Nephron (organoid): ENCODE data around the gene GFOD1.

Experiments used
- H3K27ac Mint-ChIP-seq, 3 experiments: 2 replicates each; pipeline ENCODE4 v1.8.0; 2020; ENCODE audit warnings: mixed read lengths in 3 of 3, mild to moderate bottlenecking in 2 of 3, moderate library complexity in 1 of 3
- H3K27me3 Mint-ChIP-seq: 2 replicates; pipeline ENCODE4 v1.8.0; 2021; ENCODE audit warnings: low read depth, mild to moderate bottlenecking, moderate library complexity, mixed read lengths
- H3K36me3 Mint-ChIP-seq: 2 replicates; pipeline ENCODE4 v1.8.0; 2020; ENCODE audit warnings: low read depth, mixed read lengths
- H3K4me1 Mint-ChIP-seq: 2 replicates; pipeline ENCODE4 v1.8.0; 2020; ENCODE audit warnings: mixed read lengths
- H3K4me3 Mint-ChIP-seq, 3 experiments: 2 replicates each; pipeline ENCODE4 v1.8.0; 2020; ENCODE audit warnings: mild to moderate bottlenecking in 3 of 3, mixed read lengths in 3 of 3, moderate library complexity in 2 of 3
- H3K9me3 Mint-ChIP-seq: 2 replicates; pipeline ENCODE4 v1.8.0; 2020; ENCODE audit warnings: mixed read lengths
- TF ChIP-seq, protein P1 (sequence below), 3 experiments: fragments of 200-600 bp; sonication (generic); IDR thresholded peaks; one replicate each; pipeline ENCODE4 v1.5.0; 2021; ENCODE audit warnings: antibody characterized with exemption in 3 of 3; ENCODE audit not compliant: unreplicated experiment in 3 of 3

GFOD1 gene

GRCh38 chr6:13371421-13372072 is 115.9 kb downstream of the GFOD1 start:
- Mint-ChIP-seq H3K27me3 (peaks cover 23% of the 10 kb centered on the region), H3K4me3 (no peak overlapping the region), H3K27ac (peak overlapping the region in 1 of 3 experiments; percentile 66), H3K4me1 (peaks cover 37% of the 10 kb centered on the region), H3K36me3 (no peaks in the 10 kb centered on the region), H3K9me3 (no peaks in the 10 kb centered on the region)
- TF ChIP-seq, protein P1, sequence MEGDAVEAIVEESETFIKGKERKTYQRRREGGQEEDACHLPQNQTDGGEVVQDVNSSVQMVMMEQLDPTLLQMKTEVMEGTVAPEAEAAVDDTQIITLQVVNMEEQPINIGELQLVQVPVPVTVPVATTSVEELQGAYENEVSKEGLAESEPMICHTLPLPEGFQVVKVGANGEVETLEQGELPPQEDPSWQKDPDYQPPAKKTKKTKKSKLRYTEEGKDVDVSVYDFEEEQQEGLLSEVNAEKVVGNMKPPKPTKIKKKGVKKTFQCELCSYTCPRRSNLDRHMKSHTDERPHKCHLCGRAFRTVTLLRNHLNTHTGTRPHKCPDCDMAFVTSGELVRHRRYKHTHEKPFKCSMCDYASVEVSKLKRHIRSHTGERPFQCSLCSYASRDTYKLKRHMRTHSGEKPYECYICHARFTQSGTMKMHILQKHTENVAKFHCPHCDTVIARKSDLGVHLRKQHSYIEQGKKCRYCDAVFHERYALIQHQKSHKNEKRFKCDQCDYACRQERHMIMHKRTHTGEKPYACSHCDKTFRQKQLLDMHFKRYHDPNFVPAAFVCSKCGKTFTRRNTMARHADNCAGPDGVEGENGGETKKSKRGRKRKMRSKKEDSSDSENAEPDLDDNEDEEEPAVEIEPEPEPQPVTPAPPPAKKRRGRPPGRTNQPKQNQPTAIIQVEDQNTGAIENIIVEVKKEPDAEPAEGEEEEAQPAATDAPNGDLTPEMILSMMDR (IDR thresholded peaks at IDR 0.05; ENCODE audit: unreplicated experiment in 3 of 3) = no peak

- TF ChIP-seq, protein P1 (IDR thresholded peaks at IDR 0.05; ENCODE audit: unreplicated experiment in 3 of 3) = no peak
- Mint-ChIP-seq H3K27ac (no peak overlapping the region), H3K4me3 (no peak overlapping the region), H3K4me1 (peaks cover 37% of the 10 kb centered on the region), H3K36me3 (no peaks in the 10 kb centered on the region), H3K9me3 (no peaks in the 10 kb centered on the region), H3K27me3 (peaks cover 23% of the 10 kb centered on the region)
Measured at GRCh38 chr6:13370623-13371022, 116.8 kb downstream of the GFOD1 start.

DNA sequence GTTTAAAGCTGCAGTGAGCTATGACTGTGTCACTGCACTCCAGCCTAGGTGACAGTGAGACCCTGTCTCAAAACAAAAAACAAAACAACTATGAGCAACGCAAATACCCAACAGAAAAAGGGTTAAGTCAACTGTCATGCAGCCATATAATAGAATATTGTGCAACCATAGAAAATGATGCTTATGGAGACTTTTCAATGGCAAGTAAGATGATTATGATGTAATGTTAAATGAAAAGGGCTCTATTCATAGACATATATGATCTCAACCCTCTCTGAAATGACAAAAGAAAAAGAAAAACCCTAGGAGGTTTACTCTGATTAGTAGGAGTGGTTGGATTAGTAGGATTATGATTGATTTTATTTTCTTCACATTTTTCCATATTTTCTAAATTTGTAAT is 117.8 kb downstream of the GFOD1 start:
- H3K36me3 Mint-ChIP-seq = no peaks in the 10 kb centered on the region
- H3K4me3 Mint-ChIP-seq = no peak overlapping the region
- TF ChIP-seq, protein P1 (IDR thresholded peaks at IDR 0.05; ENCODE audit: unreplicated experiment in 3 of 3) = no peak
- H3K27ac Mint-ChIP-seq = no peak overlapping the region
- H3K9me3 Mint-ChIP-seq = no peaks in the 10 kb centered on the region
- H3K27me3 Mint-ChIP-seq = peaks cover 23% of the 10 kb centered on the region
- peaks cover 37% of the 10 kb centered on the region for H3K4me1 Mint-ChIP-seq

GRCh38 chr6:13368731-13369115 is 118.7 kb downstream of the GFOD1 start:
- Mint-ChIP-seq H3K9me3 (no peaks in the 10 kb centered on the region), H3K27ac (no peak overlapping the region), H3K4me1 (peaks cover 35% of the 10 kb centered on the region), H3K36me3 (no peaks in the 10 kb centered on the region), H3K27me3 (peaks cover 22% of the 10 kb centered on the region), H3K4me3 (no peak overlapping the region)
- TF ChIP-seq, protein P1 (IDR thresholded peaks at IDR 0.05; ENCODE audit: unreplicated experiment in 3 of 3) = no peak

DNA sequence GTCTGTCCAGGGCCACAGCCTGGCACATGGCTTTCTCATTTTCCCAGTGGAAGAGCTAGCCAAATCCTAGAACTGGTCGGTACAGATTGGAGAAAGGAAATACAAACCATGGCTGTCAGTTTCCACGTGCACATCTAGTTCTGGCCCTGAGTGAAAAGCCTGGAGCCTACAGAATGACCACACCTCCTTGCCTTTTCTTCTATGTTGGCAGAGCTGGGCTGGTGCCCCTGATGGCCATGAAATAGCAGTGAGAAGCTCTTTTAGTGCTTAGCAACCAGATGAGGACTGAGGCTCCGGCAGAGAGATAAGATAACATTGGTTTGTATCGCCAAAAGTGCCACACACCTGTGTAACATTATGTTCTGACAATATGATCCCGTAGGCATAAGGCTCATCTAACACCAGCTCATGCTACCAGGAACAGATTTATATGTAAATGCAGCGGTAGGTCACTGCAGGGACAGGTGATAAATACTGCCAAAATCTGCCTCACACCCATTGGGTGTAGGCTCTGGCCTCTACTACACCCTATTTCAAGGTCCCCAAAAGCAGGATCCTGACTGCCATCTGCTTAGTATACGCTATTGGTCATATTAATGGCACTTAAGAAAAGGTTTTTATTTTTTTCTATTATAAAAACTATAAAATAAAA is 119.2 kb downstream of the GFOD1 start:
- Mint-ChIP-seq H3K27me3 (peaks cover 17% of the 10 kb centered on the region), H3K9me3 (no peaks in the 10 kb centered on the region), H3K36me3 (no peaks in the 10 kb centered on the region), H3K4me1 (peaks cover 31% of the 10 kb centered on the region), H3K27ac (no peak overlapping the region), H3K4me3 (no peak overlapping the region)
- TF ChIP-seq, protein P1 (IDR thresholded peaks at IDR 0.05; ENCODE audit: unreplicated experiment in 3 of 3) = no peak

GRCh38 chr6:13367396-13367795 is 120.0 kb downstream of the GFOD1 start:
- no peaks in the 10 kb centered on the region for H3K36me3 Mint-ChIP-seq
- H3K4me3 Mint-ChIP-seq = no peak overlapping the region
- no peaks in the 10 kb centered on the region for H3K9me3 Mint-ChIP-seq
- TF ChIP-seq, protein P1 (IDR thresholded peaks at IDR 0.05; ENCODE audit: unreplicated experiment in 3 of 3) = no peak
- peak overlapping the region in 1 of 3 experiments; percentile 3 for H3K27ac Mint-ChIP-seq
- H3K4me1 Mint-ChIP-seq = peaks cover 25% of the 10 kb centered on the region
- peaks cover 15% of the 10 kb centered on the region for H3K27me3 Mint-ChIP-seq
